Stimulated activated naive CD4-positive, alpha-beta T cell (primary cell): ENCODE measurements around the gene EGFR.
"Not testable (repeated sequence)": the region's sequence is repeated elsewhere in the genome, so short reads cannot be mapped to it uniquely, and the experiment has no call there.

Experiments
- DNase-seq, 6 experiments: peaks; one replicate each; lab custom pipeline; 2025; lab: John Stamatoyannopoulos, UW

Gene EGFR

GRCh38 chr7:55013851-55014250 lies 5.0 kb upstream of the EGFR start:
- DNase-seq, result no peak

GRCh38 chr7:55016061-55016745 lies 2.6 kb upstream of the EGFR start:
- no peak for DNase-seq

GRCh38 chr7:55016746-55017090 lies 2.1 kb upstream of the EGFR start:
- DNase-seq, result no peak

GRCh38 chr7:55017841-55018240 lies 976 bp upstream of the EGFR start:
- DNase-seq, result no peak

GRCh38 chr7:55019191-55019690 lies 424 bp downstream of the EGFR start:
- no peak for DNase-seq

- DNase-seq, result no peak
Measured at GRCh38 chr7:55019691-55020465, 1.1 kb downstream of the EGFR start.

- DNase-seq, result no peak
Measured at GRCh38 chr7:55020466-55020871, 1.7 kb downstream of the EGFR start.

- no peak for DNase-seq
Measured at GRCh38 chr7:55021053-55021452, 2.2 kb downstream of the EGFR start.

- no peak for DNase-seq
Measured at GRCh38 chr7:55022002-55022985, 3.5 kb downstream of the EGFR start.

GRCh38 chr7:55023841-55024505 lies 5.2 kb downstream of the EGFR start:
- no peak for DNase-seq

GRCh38 chr7:55024776-55025175 lies 6.0 kb downstream of the EGFR start:
- no peak for DNase-seq

GRCh38 chr7:55026086-55026790 lies 7.4 kb downstream of the EGFR start:
- DNase-seq, result no peak

- no peak for DNase-seq
Measured at GRCh38 chr7:55026867-55027490, 8.2 kb downstream of the EGFR start.

- no peak for DNase-seq
Measured at GRCh38 chr7:55028011-55028410, 9.2 kb downstream of the EGFR start.

GRCh38 chr7:55030314-55030713 lies 11.5 kb downstream of the EGFR start:
- DNase-seq, result no peak

GRCh38 chr7:55031075-55031474 lies 12.3 kb downstream of the EGFR start:
- no peak for DNase-seq

- no peak for DNase-seq
Measured at GRCh38 chr7:55032069-55032699, 13.4 kb downstream of the EGFR start.

GRCh38 chr7:55033236-55033846 lies 14.5 kb downstream of the EGFR start:
- DNase-seq, result no peak

GRCh38 chr7:55034776-55035175 lies 16.0 kb downstream of the EGFR start:
- no peak for DNase-seq

GRCh38 chr7:55035410-55035809 lies 16.6 kb downstream of the EGFR start:
- DNase-seq, result not testable (repeated sequence)
